Endothelial cell of umbilical vein (primary cell): ENCODE data around the gene PGRMC2. TPM values are rescaled to one million over a fixed set of nuclear protein-coding genes. Genes with fewer than 3 reads are reported as not detected.

ENCODE experiments used
- BruUV-seq: library from RNA; stranded (reverse); fragments of 400-500 nt; replicated peaks from 2 replicates; lab custom pipeline; 2021; lab: Mats Ljungman, UMichigan
- CTCF ChIA-PET: fragments of 300-600, 350-600 bp; sonication (Branson Sonifier 250); formaldehyde crosslinking; loops from one replicate; lab custom pipeline; 2021; ENCODE audit warnings: antibody characterized with exemption, inconsistent platforms; lab: Charles Lee
- POLR2A ChIA-PET: fragments of 300-600, 350-600 bp; sonication (Branson Sonifier 250); formaldehyde crosslinking; loops from one replicate; lab custom pipeline; 2021; ENCODE audit warnings: antibody characterized with exemption, inconsistent platforms; lab: Charles Lee
- DNase-seq: peaks from one replicate; pipeline ENCODE4 v3.0.0-alpha.2; 2011; ENCODE audit warnings: low read depth, low spot score
- FAIRE-seq: peaks from 2 replicates; lab custom pipeline; 2011; peaks lifted over from hg19 to GRCh38; lab: Jason Lieb, UNC
- H2AFZ ChIP-seq: 2 replicates; pipeline ENCODE4 v1.6.0; 2012; ENCODE audit warnings: low read depth, low read length, control low read depth, inconsistent platforms
- H3K27ac ChIP-seq: 2 replicates; pipeline ENCODE4 v1.5.1; 2011; ENCODE audit warnings: low read depth, mild to moderate bottlenecking, control low read depth, low read length, moderate library complexity; ENCODE audit not compliant: insufficient read depth
- H3K27me3 ChIP-seq, 2 experiments: 2 replicates each; pipeline versions ENCODE4 v1.6.0 to v1.6.1; 2011; ENCODE audit warnings: low read length in 2 of 2, mixed read lengths in 1 of 2; ENCODE audit not compliant: control insufficient read depth in 2 of 2, insufficient read depth in 2 of 2
- H3K36me3 ChIP-seq, 2 experiments: 2 replicates in 1 of 2; 3 replicates in 1 of 2; pipeline ENCODE4 v1.5.1; 2011; ENCODE audit warnings: low read length in 2 of 2, mild to moderate bottlenecking in 1 of 2, moderate library complexity in 1 of 2; ENCODE audit not compliant: control insufficient read depth in 2 of 2, insufficient read depth in 2 of 2; ENCODE audit errors: extremely low read depth in 1 of 2
- H3K4me1 ChIP-seq: 3 replicates; pipeline ENCODE4 v1.5.1; 2011; ENCODE audit warnings: mild to moderate bottlenecking, low read length; ENCODE audit not compliant: control insufficient read depth, insufficient read depth; ENCODE audit errors: extremely low read depth
- H3K4me2 ChIP-seq: 2 replicates; pipeline ENCODE4 v1.6.1; 2011; ENCODE audit warnings: low read length, control low read depth, mixed read lengths; ENCODE audit not compliant: insufficient read depth
- H3K4me3 ChIP-seq, 3 experiments: fragments of 200-600 bp in 1 of 3; sonication (generic), shearing (Covaris generic) in 1 of 3; replicated peaks in 1 of 3; 2 replicates each; pipeline ENCODE4 v1.5.1; 2011 to 2016; ENCODE audit warnings: control low read depth in 3 of 3, low read length in 3 of 3, mild to moderate bottlenecking in 2 of 3, inconsistent platforms in 1 of 3, low read depth in 1 of 3, moderate library complexity in 1 of 3; ENCODE audit not compliant: insufficient read depth in 1 of 3
- H3K79me2 ChIP-seq: 2 replicates; pipeline ENCODE4 v1.6.0; 2012; ENCODE audit warnings: low read length, inconsistent platforms; ENCODE audit not compliant: control insufficient read depth, insufficient read depth
- H3K9ac ChIP-seq: replicated peaks from 2 replicates; pipeline ENCODE3; 2011; ENCODE audit warnings: low read length, control low read depth; ENCODE audit not compliant: insufficient read depth; ENCODE audit errors: extremely low read depth
- H3K9me1 ChIP-seq: replicated peaks from 3 replicates; pipeline ENCODE4 v1.6.0; 2011; ENCODE audit warnings: mild to moderate bottlenecking, low read length; ENCODE audit not compliant: control insufficient read depth, insufficient read depth; ENCODE audit errors: extremely low read depth
- H3K9me3 ChIP-seq: replicated peaks from 2 replicates; pipeline ENCODE4 v1.5.1; 2012; ENCODE audit warnings: low read length, inconsistent platforms; ENCODE audit not compliant: control insufficient read depth, insufficient read depth
- H4K20me1 ChIP-seq: replicated peaks from 2 replicates; pipeline ENCODE3; 2011; ENCODE audit warnings: mild to moderate bottlenecking, low read length; ENCODE audit not compliant: control insufficient read depth, insufficient read depth; ENCODE audit errors: extremely low read depth
- EZH2 ChIP-seq: IDR thresholded peaks from 2 replicates; pipeline ENCODE4 v1.6.1; 2012; ENCODE audit warnings: borderline replicate concordance, low read depth, mild to moderate bottlenecking, moderate library complexity, low read length, inconsistent platforms; ENCODE audit not compliant: severe bottlenecking
- FOS ChIP-seq: IDR thresholded peaks from 2 replicates; pipeline ENCODE4 v1.6.1; 2011; ENCODE audit warnings: mild to moderate bottlenecking, low read length, moderate library complexity, borderline replicate concordance; ENCODE audit not compliant: insufficient read depth
- GATA2 ChIP-seq: IDR thresholded peaks from 2 replicates; pipeline ENCODE4 v1.7.0; 2011; ENCODE audit warnings: low read depth, mild to moderate bottlenecking, moderate library complexity, mixed read lengths, low read length; ENCODE audit not compliant: insufficient read length, insufficient read depth
- JUN ChIP-seq: IDR thresholded peaks from 2 replicates; pipeline ENCODE4 v1.6.1; 2011; ENCODE audit warnings: borderline replicate concordance, low read depth; ENCODE audit not compliant: insufficient read length, insufficient read depth
- MAX ChIP-seq: IDR thresholded peaks from 2 replicates; pipeline ENCODE4 v1.6.1; 2011; ENCODE audit not compliant: insufficient read depth, insufficient read length
- MYC ChIP-seq: IDR thresholded peaks from one replicate; pipeline ENCODE4 v1.6.1; 2011; ENCODE audit warnings: mild to moderate bottlenecking, low read depth, low read length
- POLR2A ChIP-seq: IDR thresholded peaks from 2 replicates; pipeline ENCODE4 v1.6.1; 2012; ENCODE audit warnings: low read depth, mild to moderate bottlenecking, control low read depth, low read length
- POLR2AphosphoS5 ChIP-seq: IDR thresholded peaks from 2 replicates; pipeline ENCODE4 v1.6.1; 2012; ENCODE audit warnings: low read depth, mild to moderate bottlenecking, control low read depth, low read length, moderate library complexity; ENCODE audit not compliant: insufficient read depth
- dilution Hi-C: fragments of 300-500 bp; cut with MboI; formaldehyde crosslinking; loops from one replicate; pipeline ENCODE4 v1.15.0; 2019; ENCODE audit warnings: low sequenced_read_pairs; ENCODE audit not compliant: extremely low pct_ligation_motif_present
- intact Hi-C: fragments of 100-400 bp; cut with micrococcal nuclease; formaldehyde crosslinking; loops from one replicate; pipeline ENCODE4 v1.10.0; 2022
- polyA plus RNA-seq, 4 experiments: library from polyadenylated mRNA; depleted of rRNA in 3 of 4; stranded (reverse) in 3 of 4; unstranded in 1 of 4; fragments of >200 nt; gene quantifications; 2 replicates each; pipeline versions ENCODE4 v1.2.1 to v1.2.3, GENCODE V29; 2011 to 2012; ENCODE audit warnings: missing spikeins in 1 of 4
- total RNA-seq: library from RNA; stranded (reverse); gene quantifications from 2 replicates; pipeline ENCODE4 v1.2.3, GENCODE V29; 2021
- TF ChIP-seq, protein P1 (sequence below), 2 donors: IDR thresholded peaks; 1 replicate in 1 of 2; 2 replicates in 1 of 2; pipeline ENCODE4 v1.5.1; 2011; ENCODE audit warnings: low read length in 2 of 2, mild to moderate bottlenecking in 2 of 2, moderate library complexity in 2 of 2, control low read depth in 1 of 2, inconsistent platforms in 1 of 2, low read depth in 1 of 2; ENCODE audit not compliant: insufficient read depth in 1 of 2; ENCODE audit errors: extremely low read depth in 1 of 2

PGRMC2 gene
- total and polyA plus RNA-seq, 2 donors (not counting 3 experiments of a cell fraction or from before 2014, with no cell fraction given), result 10.1 to 63.4 TPM

- intact Hi-C loops (no loop called here), dilution Hi-C loops (no loop called here)
- no peak for TF ChIP-seq MAX
- TF ChIP-seq MYC, result no peak
- TF ChIP-seq GATA2, result no peak
- H3K4me2 ChIP-seq, result no peak overlapping the region
- ChIA-PET CTCF (no interaction called here), POLR2A (no interaction called here)
- no TSS peak for BruUV-seq
- no peak overlapping the region for H3K9ac ChIP-seq
- H3K9me1 ChIP-seq, result no peaks in the 10 kb centered on the region
- no peaks in the 10 kb centered on the region for H3K27me3 ChIP-seq
- H3K9me3 ChIP-seq, result no peaks in the 10 kb centered on the region
- FAIRE-seq (peak; percentile 15), DNase-seq (no peak)
- peaks cover 9% of the 10 kb centered on the region for H3K4me1 ChIP-seq
- H2AFZ ChIP-seq, result peak overlapping the region; percentile 30
- no peaks in the 10 kb centered on the region for H4K20me1 ChIP-seq
- no peaks in the 10 kb centered on the region for H3K36me3 ChIP-seq
- H3K79me2 ChIP-seq, result no peaks in the 10 kb centered on the region
- no peak overlapping the region for H3K4me3 ChIP-seq
- H3K27ac ChIP-seq, result no peak overlapping the region
These were observed 19.5 kb upstream of the PGRMC2 start for GRCh38 chr4:128307123-128307571.

DNA sequence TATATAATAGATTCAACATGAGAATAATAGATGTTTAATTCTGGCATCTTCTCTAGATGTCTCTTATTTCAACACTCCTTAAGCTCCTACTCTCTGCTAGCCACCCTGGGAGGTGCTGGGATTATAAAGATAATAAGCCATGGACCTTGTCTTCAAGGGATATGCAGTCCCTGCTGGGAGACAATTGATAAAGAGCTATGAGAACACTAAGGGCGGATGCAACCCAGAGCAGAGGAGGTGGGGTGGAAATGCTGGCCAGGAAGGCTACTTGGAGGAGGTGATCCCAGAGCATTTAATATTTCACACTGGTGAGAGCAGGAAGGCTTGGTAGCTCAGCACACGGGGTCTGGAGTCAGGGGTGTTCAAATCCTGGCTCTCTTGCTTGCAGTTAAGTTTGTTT lies 18.3 kb upstream of the PGRMC2 start:
- no peak overlapping the region for H2AFZ ChIP-seq
- peaks cover 9% of the 10 kb centered on the region for H3K4me1 ChIP-seq
- dilution Hi-C loops, result no loop called here
- no peaks in the 10 kb centered on the region for H4K20me1 ChIP-seq
- H3K27me3 ChIP-seq, result no peaks in the 10 kb centered on the region
- H3K4me3 ChIP-seq, result no peak overlapping the region
- POLR2A ChIA-PET, result no interaction called here
- H3K79me2 ChIP-seq, result no peaks in the 10 kb centered on the region
- no TSS peak for BruUV-seq
- H3K9ac ChIP-seq, result no peak overlapping the region
- FAIRE-seq (no peak), DNase-seq (no peak)
- CTCF ChIA-PET, result interaction anchor here (1.2 to 1.8 kb wide), 3 partner anchors 9 to 81 kb away, joined by 3 to 5 read pairs (median 4); no protein-coding TSS in a partner anchor
- no peaks in the 10 kb centered on the region for H3K36me3 ChIP-seq
- H3K27ac ChIP-seq, result no peak overlapping the region
- no peak overlapping the region for H3K4me2 ChIP-seq
- H3K9me3 ChIP-seq, result no peaks in the 10 kb centered on the region
- intact Hi-C loops, result loop anchor here (2.0 kb wide), 1 partner anchor 17 kb away; no protein-coding TSS in a partner anchor
- TF ChIP-seq GATA2 (no peak), MAX (no peak), JUN (no peak), MYC (no peak), POLR2A (no peak), EZH2 (no peak), POLR2AphosphoS5 (no peak), FOS (no peak)
- TF ChIP-seq, protein P1, sequence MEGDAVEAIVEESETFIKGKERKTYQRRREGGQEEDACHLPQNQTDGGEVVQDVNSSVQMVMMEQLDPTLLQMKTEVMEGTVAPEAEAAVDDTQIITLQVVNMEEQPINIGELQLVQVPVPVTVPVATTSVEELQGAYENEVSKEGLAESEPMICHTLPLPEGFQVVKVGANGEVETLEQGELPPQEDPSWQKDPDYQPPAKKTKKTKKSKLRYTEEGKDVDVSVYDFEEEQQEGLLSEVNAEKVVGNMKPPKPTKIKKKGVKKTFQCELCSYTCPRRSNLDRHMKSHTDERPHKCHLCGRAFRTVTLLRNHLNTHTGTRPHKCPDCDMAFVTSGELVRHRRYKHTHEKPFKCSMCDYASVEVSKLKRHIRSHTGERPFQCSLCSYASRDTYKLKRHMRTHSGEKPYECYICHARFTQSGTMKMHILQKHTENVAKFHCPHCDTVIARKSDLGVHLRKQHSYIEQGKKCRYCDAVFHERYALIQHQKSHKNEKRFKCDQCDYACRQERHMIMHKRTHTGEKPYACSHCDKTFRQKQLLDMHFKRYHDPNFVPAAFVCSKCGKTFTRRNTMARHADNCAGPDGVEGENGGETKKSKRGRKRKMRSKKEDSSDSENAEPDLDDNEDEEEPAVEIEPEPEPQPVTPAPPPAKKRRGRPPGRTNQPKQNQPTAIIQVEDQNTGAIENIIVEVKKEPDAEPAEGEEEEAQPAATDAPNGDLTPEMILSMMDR (IDR thresholded peaks at IDR 0.05; ENCODE audit: extremely low read depth in 1 of 2, insufficient read depth in 1 of 2, low read depth in 1 of 2, low read length in 2 of 2), result no peak
- no peaks in the 10 kb centered on the region for H3K9me1 ChIP-seq
